Measurements from ENCODE around the gene SFSWAP.
"Not testable (repeated sequence)": the region's sequence is repeated elsewhere in the genome, so short reads cannot be mapped to it uniquely, and the experiment has no call there.

Gene SFSWAP

DNA sequence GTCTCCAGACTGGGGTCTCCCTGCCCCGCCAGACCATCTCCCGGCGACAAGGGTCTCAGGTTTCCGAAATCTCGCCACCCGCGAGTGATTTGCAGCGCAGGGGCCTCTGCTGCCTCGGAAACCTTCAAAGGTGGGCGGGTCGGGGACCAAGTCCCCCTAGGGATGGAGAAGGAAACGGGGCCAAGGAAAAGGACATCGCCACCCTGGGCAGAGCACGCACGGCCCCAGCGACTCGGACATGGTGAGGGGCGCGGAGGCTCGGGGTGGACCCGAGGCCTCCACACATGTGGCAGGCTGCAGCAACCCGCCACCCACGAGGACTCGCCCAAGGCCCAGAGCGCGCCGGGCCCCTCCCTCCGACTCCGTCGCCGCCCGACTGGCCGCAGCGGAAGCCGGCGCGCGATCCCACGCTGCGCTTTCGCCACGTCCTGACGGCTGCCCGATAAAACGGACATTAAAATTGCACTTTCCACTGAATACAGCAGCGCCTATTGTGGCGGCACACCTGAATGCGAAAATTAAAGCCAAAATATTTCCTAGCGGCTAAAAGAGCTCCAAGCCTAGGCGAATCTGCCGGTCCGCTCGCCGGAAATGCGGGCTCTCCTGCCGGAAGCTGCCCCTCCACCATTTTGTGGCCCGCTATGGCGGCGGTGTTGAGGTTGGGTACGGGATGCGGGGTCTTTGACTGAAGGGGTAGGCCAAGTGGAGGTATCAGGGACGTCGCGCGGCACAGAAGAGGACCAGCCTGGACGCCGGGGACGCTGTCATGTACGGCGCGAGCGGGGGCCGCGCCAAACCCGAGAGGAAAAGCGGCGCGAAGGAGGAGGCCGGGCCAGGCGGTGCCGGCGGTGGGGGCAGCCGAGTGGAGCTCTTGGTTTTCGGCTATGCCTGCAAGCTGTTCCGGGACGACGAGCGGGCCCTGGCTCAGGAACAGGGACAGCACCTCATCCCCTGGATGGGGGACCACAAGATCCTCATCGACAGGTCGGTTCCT is at the start of gene SFSWAP:
Gene SFSWAP (plus strand): TSS at position 627 of the 994 bp plus-strand sequence. CDS start 140 bp downstream, at position 767.
- DNase-seq (ENCODE audit: low read depth), result peak; percentile 74

DNA sequence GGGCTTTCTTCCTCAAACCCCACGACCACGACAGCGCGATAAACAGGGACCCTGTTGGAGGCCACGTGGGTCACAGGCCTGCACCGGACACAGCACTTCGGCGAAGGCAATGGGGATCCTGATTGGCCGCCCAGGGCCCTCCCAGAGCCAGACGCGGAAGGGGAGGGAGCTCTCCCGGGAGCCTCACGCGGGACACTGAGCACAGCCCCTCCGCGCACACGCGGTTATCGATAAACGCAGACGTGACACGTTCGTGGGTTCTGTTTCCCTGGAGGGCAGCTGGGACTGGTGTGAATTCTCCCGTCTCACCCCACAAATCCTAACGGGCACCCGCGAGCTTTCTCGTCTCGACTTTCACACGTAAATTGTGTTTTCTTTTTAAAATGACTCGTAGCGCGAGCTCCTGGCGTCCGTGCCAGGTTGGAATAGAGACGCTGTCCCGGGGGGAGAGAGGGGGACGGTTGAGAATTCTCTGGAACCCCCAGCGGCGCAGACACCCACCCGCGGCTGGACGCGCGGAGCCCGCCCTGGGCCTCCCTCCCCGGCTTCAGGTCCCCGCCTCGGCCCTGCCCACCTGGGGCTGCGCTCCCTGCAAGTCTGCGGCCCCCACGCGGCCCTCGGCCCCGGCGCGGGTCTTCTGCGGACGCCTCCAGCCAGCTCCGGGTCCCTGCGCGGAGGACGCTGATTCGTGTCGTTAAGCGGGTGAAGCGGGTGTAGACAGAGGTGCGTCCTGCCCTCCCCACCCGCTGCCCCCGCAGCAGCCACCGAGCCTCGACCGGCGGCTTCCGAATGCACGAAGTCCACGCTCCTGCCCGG is 49.5 kb upstream of the SFSWAP start:
- DNase-seq (ENCODE audit: low read depth), result not testable (repeated sequence)

DNA sequence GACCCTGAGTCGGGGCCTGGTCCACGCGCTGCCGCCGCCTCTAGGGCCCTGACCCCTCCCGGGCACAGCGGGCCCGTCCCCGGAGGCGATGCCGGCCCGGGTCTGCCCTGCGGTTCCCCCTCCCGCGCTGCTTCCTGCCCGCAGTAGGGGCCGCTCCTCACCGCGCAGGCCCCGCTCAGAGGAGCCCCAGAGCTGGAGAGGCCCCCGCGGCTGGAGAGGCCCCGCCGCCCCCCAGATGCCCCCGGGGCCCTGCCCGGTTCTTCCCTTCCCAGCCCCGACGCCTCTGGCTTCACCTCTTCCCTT is 49.0 kb upstream of the SFSWAP start:
- not testable (repeated sequence) for DNase-seq (ENCODE audit: low read depth)

DNA sequence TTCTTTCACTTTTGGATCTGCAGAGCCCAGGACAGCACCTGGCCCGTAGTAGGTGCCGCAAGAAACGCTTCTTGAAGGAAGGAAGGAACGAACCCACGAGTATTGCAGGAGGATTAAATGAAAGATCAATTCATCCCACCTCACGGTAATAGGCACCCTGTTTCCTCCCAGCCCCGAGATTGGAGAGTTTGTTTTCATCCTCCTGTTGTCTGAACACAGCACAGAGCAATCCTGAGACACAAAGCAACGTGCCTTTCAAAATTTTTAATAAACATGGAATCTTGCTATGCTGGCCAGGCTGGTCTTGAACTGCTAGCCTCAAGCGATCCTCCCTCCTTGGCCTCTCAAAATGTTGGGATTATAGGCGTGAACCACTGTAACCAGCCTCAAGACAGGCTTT is 48.5 kb upstream of the SFSWAP start:
- not testable (repeated sequence) for DNase-seq (ENCODE audit: low read depth)

DNA sequence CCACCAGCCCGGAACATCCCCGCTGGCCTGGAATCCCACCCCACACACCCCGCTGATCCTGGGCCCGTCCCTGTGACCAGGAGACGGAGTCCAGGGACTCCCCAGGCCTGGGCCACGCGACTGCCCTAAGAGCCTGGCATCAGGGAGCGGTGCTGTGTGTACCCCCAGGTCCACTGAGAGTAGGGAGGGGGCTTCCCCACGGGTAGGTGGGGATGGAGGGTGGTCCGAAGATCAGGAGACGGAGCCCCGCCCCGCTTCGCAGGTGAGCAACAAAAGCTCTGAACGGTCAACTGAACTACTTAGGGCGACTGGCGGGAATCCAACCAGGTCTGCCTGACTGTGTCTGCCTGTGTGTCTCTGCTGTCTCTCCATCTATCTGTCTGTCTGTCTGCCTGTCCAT is 45.2 kb upstream of the SFSWAP start:
- not testable (repeated sequence) for DNase-seq (ENCODE audit: low read depth)

DNA sequence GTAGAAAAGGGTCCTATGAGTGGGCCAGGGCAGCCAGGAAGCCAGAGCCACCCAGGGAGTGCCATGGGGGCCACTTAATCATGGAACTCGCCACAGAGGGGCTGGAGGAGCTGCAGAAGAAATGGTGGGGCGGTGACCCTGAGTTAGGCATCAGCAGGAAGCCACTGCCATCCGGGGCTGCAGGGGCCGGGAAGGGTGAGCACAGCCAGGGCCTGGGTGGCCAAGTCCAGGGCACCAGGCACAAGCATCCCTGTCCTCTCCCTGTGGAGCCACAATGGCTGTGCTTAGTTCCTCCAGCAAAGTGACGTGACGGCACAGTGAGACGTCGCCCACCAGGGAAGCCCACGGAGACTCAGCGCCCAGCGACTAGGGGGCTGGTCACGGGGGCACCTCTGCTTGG is 44.4 kb upstream of the SFSWAP start:
- DNase-seq (ENCODE audit: low read depth), result not testable (repeated sequence)

DNA sequence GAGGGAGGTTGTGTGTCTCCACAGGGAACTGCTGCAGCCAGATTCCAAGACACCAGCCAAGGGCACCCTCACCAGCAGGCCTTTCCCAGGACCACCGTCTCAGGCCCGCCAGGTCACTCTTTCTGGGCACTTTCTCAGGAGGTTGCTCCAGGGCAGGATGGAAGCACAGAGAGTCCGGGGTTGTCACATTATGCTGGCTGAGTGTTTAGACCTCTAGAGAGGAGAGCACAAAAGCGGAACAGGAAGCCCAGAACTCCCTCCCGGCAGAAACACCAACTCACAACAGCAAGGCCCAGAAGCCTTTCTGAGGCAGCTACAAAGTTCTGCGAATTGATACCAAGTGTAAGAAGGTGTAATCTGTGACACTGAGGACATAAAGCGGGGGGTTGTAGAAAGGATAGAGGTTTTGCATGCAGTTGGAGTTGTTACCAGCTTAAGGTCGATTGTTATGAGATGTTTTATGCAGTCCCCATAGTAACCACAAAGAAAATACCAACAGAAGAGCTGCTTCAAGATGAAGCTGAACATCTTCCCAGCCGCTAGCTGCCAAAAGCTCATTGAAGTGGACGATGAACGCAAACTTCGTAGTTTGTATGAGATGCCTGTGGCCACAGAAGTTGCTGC is 43.8 kb upstream of the SFSWAP start:
- not testable (repeated sequence) for DNase-seq (ENCODE audit: low read depth)

DNA sequence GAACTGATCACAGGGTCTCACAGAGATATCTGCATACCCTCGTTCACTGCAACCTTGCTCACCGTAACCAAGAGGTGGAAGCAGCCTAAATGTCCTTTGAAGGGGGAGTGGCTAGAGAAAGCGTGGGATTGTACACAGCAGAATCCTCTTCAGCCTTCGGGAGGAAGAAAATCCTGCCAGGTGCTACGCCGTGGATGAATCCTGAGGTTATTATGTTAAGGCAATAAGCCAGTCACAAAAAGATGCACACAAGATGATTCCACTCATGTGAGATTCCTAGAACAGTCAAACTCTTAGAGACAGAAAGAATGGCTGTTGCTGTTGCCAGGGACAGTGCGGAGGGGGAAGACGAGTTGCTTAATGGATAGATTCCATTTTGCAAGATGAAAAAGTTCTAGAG is 39.6 kb upstream of the SFSWAP start:
- no peak for DNase-seq (ENCODE audit: low read depth)

DNA sequence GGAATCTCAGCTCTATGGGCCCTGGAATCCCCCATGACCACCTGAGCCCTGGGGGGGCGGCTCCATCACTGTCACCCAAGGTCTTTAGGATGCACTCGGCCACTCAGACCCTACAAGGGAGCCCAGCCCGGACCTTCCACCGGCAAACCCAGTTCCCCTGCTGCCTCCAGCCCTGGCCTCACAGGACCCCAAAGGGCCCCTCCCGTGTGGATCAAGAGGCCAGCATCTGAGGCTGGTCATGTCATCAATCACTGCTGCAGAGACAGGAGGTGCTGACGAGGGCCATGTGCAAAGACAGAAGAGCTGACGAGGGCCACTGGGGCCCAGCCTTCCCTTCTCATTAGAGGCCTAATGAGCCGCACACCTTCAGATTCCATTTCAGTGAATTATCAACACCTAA is 39.0 kb upstream of the SFSWAP start:
- DNase-seq (ENCODE audit: low read depth), result no peak

DNA sequence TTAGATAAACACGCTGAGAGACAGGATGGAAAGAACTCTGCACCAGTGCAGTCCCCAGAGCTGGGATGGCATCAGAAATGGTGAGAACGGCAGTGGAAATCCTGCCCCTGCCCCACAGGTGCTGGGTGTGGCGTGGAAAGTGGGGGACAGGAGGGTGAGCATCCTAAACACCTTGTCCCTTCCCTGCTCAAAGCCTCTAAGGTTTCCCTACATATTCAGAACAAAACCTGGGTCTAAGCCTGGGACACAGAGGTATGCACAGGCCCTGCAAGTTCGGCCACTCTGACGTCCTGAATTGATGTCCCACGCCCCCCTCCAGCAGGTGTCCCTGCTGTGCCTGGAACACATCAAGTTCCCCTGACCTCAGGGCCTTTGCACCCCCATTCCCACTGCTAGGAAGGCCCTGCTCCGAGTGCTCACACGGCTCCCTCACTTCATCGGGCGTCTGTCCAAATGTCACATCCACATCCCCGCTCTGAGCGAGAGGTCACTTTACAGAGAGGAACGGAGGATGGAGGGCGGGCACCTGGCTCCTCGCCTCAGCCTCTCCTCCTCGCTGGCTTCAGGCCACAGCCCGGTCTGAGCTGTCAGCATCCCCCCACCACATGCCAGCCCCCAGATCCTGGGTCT is 38.5 kb upstream of the SFSWAP start:
- DNase-seq (ENCODE audit: low read depth), result no peak

DNA sequence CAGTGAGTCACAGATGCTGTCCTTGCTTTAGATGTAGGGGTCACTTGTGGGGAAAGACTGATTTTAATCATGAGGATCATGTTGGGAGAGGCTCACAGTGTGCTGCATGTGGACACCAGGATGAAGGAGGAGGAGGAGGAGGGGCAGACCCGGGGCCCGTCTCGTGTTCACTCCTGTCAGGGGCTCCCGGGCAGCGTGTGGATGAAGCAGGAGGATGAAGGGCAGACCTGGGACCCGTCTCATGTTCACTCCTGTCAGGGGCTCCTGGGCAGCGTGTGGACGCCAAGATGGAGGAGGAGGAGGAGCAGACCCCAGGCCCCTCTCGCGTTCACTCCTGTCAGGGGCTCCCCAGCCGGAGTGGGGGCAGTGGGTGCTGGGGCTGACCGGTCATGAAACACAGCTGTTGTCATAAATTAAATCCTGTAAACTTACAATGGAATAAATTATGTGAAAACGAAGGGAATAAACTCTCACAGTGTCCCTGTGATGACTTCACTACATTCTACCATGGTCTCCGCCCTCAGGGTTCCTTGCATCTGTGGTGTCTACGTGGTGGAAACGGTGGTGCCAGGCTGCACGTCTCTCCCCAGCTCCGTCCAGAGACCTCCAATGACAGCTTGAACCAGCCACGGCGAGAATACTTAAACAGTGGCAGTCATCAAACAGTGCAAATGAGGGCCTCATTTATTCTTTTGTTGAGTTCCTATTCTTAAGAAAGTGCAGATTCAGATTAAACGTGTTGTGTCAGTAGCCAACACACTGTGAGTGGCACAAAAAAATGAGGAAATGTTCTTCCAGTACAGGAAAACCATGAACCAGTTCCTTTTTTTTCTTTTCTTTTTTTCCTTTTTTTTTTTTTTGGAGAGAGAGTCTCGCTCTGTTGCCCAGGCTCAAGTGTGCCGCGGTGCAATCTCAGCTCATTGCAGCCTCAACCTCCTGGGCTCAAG is 37.7 kb upstream of the SFSWAP start:
- DNase-seq (ENCODE audit: low read depth), result no peak

DNA sequence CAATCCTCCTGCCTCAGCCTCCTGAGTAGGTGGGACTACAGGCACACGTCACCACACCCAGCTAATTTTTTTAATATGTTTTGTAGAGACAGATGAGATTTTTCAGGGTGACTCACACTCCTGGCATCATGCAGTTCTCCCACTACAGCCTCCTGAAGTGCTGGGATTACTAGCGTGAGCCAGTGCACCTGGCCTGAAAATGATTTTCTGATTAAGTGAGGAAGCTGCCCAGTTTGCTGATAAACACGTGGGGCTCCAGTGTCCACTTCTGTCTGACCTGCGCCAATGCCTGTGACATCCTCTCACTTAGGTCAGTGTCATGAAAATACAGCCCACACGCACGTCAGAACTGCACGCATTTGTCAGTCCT is 37.0 kb upstream of the SFSWAP start:
- DNase-seq (ENCODE audit: low read depth), result peak; percentile 44

DNA sequence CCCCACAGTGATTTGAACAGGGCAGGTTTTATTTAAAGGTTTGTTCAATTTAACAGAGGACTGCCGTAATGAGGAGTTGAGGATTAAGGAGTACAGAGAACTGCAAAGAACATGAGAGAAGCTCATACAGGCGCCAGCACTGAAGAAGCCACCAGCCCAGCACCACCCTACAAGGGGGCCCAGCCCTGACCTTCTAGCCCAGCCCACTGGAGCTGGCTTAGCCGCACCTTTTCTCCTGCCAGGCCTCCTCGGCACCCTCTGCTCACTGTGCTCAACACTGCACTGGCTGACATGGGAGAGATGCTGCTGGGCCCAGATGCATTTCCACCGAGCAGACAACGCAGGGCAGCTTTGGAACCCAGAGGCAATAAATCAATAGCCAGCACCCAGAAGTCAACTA is 36.5 kb upstream of the SFSWAP start:
- DNase-seq (ENCODE audit: low read depth), result no peak

DNA sequence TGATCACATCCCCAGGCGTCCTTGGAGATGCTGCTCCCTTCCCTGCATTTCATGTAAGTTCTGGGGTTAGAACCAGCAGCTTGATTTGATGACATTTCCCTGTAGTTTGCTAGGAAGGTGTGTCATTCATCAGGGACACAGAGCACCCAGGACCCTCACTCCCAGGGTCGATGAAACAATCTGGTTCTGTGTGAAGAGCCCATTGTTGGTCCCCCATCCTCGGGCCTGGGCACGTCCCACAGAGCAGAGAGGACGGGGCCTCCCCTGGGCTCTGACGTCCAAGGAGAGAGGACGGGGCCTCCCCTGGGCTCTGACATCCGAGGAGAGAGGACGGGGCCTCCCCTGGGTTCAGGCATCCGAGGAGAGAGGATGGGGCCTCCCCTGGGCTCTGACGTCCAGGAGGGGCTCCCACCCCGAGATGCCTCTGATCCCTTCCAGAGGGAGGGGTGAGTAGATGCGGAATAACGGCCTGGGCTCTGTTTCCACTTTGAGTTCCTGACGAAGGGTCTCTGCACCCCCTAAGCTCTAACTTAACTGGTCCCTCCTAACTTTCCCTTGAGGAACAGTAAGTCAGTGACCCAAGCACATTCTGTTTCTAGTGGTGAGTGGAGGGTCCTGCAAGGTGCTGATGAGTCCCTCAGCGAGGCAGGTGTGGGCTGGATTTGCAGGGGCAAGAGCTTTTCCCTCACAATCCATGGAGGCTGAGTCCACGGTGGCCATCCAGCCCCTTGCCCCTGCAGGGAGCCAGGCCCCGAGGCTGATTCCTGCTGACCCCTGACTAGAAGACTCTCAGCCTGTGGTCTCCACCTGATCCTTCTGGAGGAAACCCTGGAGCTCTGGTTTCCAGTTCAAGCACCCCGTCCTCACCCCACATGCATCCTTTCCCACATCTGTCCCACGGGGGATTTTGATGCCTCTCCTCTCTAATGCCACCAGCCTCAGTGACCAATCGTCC is 35.5 kb upstream of the SFSWAP start:
- no peak for DNase-seq (ENCODE audit: low read depth)

DNA sequence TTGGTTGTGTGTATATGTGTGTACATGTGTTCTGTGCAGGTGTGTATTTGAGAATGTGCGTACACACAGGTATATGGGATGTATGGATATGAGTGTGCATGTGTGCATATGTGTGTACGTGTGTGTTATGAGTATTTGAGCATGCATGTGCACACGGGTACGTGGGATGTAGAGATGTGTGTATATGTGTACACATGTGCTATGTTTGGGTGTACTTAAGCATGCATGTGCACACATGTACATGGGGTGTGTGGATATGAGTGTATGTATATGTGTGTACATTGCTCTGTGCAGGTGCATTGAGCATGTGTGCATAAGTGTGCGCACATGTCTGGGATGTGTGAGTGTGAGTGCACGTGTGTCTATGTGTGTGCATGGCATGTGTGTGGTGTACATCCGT is 34.3 kb upstream of the SFSWAP start:
- DNase-seq (ENCODE audit: low read depth), result no peak

DNA sequence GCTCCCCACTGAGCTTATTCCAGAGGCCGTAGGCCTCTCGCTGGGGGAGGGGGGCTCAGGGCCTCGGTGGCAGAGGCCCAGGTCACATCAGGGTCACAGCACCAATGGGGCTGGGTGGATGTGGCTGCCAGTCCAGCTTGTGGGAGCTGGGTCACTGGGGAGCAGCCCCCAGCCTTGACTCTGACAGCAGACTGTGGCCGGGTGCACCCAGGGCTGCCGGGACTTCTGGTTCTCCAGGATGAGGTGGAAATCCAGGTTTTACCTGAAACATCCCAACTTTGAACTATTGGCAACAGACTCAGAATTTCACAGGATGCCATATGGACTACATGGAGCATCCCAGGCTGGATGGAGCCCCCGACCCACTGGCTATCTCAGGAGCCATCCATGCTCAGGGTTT is 33.8 kb upstream of the SFSWAP start:
- not testable (repeated sequence) for DNase-seq (ENCODE audit: low read depth)

DNA sequence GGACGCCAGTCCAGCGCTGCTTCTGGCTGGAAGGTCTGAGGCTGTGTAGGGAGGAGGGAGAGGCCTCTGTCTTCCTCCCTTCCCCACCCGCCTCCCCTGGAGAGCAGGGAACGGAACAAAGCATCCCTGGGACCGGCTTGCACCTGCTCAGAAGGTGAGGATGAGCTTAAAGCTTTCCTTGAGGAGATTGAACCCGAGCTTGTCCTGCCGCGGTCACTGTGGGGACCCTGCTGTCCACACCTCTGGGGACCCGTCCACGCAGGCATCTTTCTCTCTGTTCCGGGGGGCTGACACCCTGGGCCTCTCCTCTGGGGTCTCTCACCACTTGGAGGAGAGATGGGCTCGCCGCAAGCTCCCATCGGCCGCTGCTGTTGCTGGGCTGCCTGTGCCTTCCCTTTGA is 33.2 kb upstream of the SFSWAP start:
- no peak for DNase-seq (ENCODE audit: low read depth)

DNA sequence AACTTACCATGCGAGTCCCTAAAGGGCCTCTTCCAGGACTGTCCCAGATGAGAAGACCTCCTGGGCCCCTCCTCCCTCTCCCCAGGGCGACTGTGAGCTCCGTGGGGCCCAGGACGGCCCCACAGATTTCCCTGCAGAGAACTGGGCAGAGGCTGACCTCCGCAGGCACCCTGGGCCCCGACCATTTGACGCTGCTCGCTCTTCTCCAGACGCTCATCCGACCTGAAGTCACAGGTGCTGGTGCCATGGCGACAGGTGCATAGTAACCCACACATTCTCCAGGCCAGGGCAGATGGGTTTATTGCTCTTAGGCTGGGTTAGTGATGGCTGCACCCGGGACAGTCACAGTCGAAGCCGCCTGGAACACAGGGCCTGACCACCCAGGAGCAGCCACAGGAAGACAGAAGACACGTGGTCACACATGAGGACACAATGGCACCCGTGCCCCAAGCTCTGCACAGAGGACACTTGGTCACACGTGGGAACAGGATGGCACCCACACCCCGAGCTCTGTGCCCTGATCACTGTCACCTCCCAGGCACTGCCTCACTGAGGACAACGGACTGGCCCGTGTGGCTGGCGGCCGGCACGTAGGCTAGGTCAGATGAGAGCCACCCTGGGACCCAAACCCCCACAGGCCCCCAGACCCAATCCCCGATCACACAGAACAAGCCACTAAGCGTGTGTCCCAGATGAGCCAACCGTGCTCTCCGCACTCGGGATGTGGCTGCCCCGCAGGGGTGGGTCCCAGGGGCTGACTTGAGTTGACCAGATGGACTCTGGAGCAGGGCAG is 32.3 kb upstream of the SFSWAP start:
- not testable (repeated sequence) for DNase-seq (ENCODE audit: low read depth)

DNA sequence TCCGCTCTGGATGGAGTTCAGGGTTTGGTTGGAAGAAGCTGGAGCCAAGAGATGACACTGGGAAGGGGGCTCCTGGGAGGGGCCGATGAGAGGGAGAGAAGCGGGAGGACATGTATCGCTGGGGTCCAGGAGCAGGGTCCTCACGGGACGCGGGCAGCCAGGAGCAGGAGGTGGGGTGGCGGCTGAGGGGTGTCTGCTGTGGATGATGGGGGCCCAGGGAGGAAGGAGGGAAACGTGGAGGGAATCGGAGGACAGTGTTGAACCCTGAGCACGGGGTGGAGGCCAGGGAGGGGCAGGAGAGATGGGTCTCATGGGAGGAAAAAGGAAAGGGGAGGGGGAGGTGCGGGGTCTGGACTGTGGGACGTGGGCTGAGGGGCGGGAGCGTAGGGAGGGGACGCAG is 31.7 kb upstream of the SFSWAP start:
- DNase-seq (ENCODE audit: low read depth), result not testable (repeated sequence)

Measured in iris pigment epithelial cell (primary cell).